ENCODE data around the gene SLC10A7. TPM values are rescaled to one million over a fixed set of nuclear protein-coding genes. Genes with fewer than 3 reads are reported as not detected.

Gene SLC10A7
- total RNA-seq = 6.5 and 8.7 TPM in 2 replicates

GRCh38 chr4:146521541-146522097 is at the start of gene SLC10A7:
TSS of gene SLC10A7 (minus strand) at chr4:146521940. CDS start at chr4:146521717, 223 bp downstream.
- DNase-seq (ENCODE audit: low read depth in 2 of 2) = peak; percentile 44 to 85

- DNase-seq (ENCODE audit: low read depth in 2 of 2) = no peak
Measured at GRCh38 chr4:146567396-146567795, 45.7 kb upstream of the SLC10A7 start.

GRCh38 chr4:146564492-146564891 is 42.8 kb upstream of the SLC10A7 start:
- no peak for DNase-seq (ENCODE audit: low read depth in 2 of 2)

- no peak for DNase-seq (ENCODE audit: low read depth in 2 of 2)
Measured at GRCh38 chr4:146550161-146550560, 28.4 kb upstream of the SLC10A7 start.

GRCh38 chr4:146548443-146548842 is 26.7 kb upstream of the SLC10A7 start:
- no peak for DNase-seq (ENCODE audit: low read depth in 2 of 2)

- peak in 1 of 2 donors; percentile 50 for DNase-seq (ENCODE audit: low read depth in 2 of 2)
Measured at GRCh38 chr4:146545102-146545501, 23.4 kb upstream of the SLC10A7 start.

GRCh38 chr4:146534178-146534577 is 12.4 kb upstream of the SLC10A7 start:
- no peak for DNase-seq (ENCODE audit: low read depth in 2 of 2)

GRCh38 chr4:146525754-146526153 is 4.0 kb upstream of the SLC10A7 start:
- DNase-seq (ENCODE audit: low read depth in 2 of 2) = no peak

GRCh38 chr4:146524663-146525062 is 2.9 kb upstream of the SLC10A7 start:
- DNase-seq (ENCODE audit: low read depth in 2 of 2) = no peak

- peak in 1 of 2 donors; percentile 32 for DNase-seq (ENCODE audit: low read depth in 2 of 2)
Measured at GRCh38 chr4:146522869-146523205, 1.1 kb upstream of the SLC10A7 start.

- peak; percentile 67 to 91 for DNase-seq (ENCODE audit: low read depth in 2 of 2)
Measured at GRCh38 chr4:146522098-146522868, 543 bp upstream of the SLC10A7 start.

GRCh38 chr4:146520896-146521540 is 722 bp downstream of the SLC10A7 start:
- peak; percentile 61 to 91 for DNase-seq (ENCODE audit: low read depth in 2 of 2)

GRCh38 chr4:146514651-146515357 is 6.9 kb downstream of the SLC10A7 start:
- DNase-seq (ENCODE audit: low read depth in 2 of 2) = no peak

- no peak for DNase-seq (ENCODE audit: low read depth in 2 of 2)
Measured at GRCh38 chr4:146513548-146513947, 8.2 kb downstream of the SLC10A7 start.

GRCh38 chr4:146511381-146511780 is 10.4 kb downstream of the SLC10A7 start:
- DNase-seq (ENCODE audit: low read depth in 2 of 2) = no peak

GRCh38 chr4:146510942-146511341 is 10.8 kb downstream of the SLC10A7 start:
- no peak for DNase-seq (ENCODE audit: low read depth in 2 of 2)

- DNase-seq (ENCODE audit: low read depth in 2 of 2) = no peak
Measured at GRCh38 chr4:146508229-146508939, 13.4 kb downstream of the SLC10A7 start.

- DNase-seq (ENCODE audit: low read depth in 2 of 2) = no peak
Measured at GRCh38 chr4:146507632-146508031, 14.1 kb downstream of the SLC10A7 start.

GRCh38 chr4:146506272-146506671 is 15.5 kb downstream of the SLC10A7 start:
- no peak for DNase-seq (ENCODE audit: low read depth in 2 of 2)

GRCh38 chr4:146500216-146500615 is 21.5 kb downstream of the SLC10A7 start:
- DNase-seq (ENCODE audit: low read depth in 2 of 2) = no peak

- no peak for DNase-seq (ENCODE audit: low read depth in 2 of 2)
Measured at GRCh38 chr4:146498291-146498690, 23.4 kb downstream of the SLC10A7 start.
